IPS-11a (cell line): Measurements from ENCODE around the gene PABPC1L.

Source experiments
- H3K4me3 ChIP-seq: one replicate; pipeline ENCODE4 v1.5.1; 2013; ENCODE audit warnings: low read depth, low read length, control low read depth

PABPC1L gene

GRCh38 chr20:44966030-44966961 lies 56.4 kb downstream of the PABPC1L start, which contains the start of gene STK4:
Gene STK4 (plus strand): TSS chr20:44966512. CDS start chr20:44966569, 57 bp downstream.
- peak within 1 kb of the TSS; percentile 96 for H3K4me3 ChIP-seq

- peak overlapping the region; percentile 96 for H3K4me3 ChIP-seq
Observed at GRCh38 chr20:44967207-44967807, 57.4 kb downstream of the PABPC1L start.

GRCh38 chr20:44969300-44969894 lies 59.5 kb downstream of the PABPC1L start:
- H3K4me3 ChIP-seq: no peak overlapping the region

- no peak overlapping the region for H3K4me3 ChIP-seq
Observed at GRCh38 chr20:44970243-44970757, 60.4 kb downstream of the PABPC1L start.

GRCh38 chr20:44973053-44973452 lies 63.2 kb downstream of the PABPC1L start:
- H3K4me3 ChIP-seq: no peak overlapping the region

GRCh38 chr20:44976698-44977097 lies 66.8 kb downstream of the PABPC1L start:
- no peak overlapping the region for H3K4me3 ChIP-seq

- no peak overlapping the region for H3K4me3 ChIP-seq
Observed at GRCh38 chr20:44979090-44979621, 69.3 kb downstream of the PABPC1L start.

GRCh38 chr20:44981736-44982406 lies 72.0 kb downstream of the PABPC1L start:
- no peak overlapping the region for H3K4me3 ChIP-seq

GRCh38 chr20:44983093-44983674 lies 73.3 kb downstream of the PABPC1L start:
- H3K4me3 ChIP-seq: no peak overlapping the region

- no peak overlapping the region for H3K4me3 ChIP-seq
Observed at GRCh38 chr20:44988631-44989171, 78.8 kb downstream of the PABPC1L start.
